SK-N-SH (cell line): ENCODE measurements around the gene EIF4G1.

Experiments used
- CTCF ChIP-seq: fragments of 200-600 bp; sonication (generic); IDR thresholded peaks from 2 replicates; pipeline ENCODE4 v1.6.1; 2017; ENCODE audit warnings: antibody characterized with exemption, mild to moderate bottlenecking, moderate library complexity
- EZH2phosphoT487 ChIP-seq: fragments of 200-600 bp; sonication (generic); IDR thresholded peaks from 2 replicates; pipeline ENCODE4 v1.6.1; 2017; ENCODE audit warnings: low read depth, mixed run types, mild to moderate bottlenecking, antibody characterized with exemption, moderate library complexity, borderline replicate concordance
- FOXM1 ChIP-seq: IDR thresholded peaks from 2 replicates; pipeline ENCODE4 v1.4.0; 2012; ENCODE audit warnings: low read depth, mild to moderate bottlenecking
- NFIC ChIP-seq: IDR thresholded peaks from 2 replicates; pipeline ENCODE4 v1.4.0; 2012; ENCODE audit warnings: borderline replicate concordance
- NRF1 ChIP-seq: IDR thresholded peaks from 2 replicates; pipeline ENCODE4 v1.6.1; 2012; ENCODE audit warnings: low read depth, mild to moderate bottlenecking, low read length
- REST ChIP-seq: IDR thresholded peaks from 2 replicates; pipeline ENCODE4 v1.6.1; 2012; ENCODE audit warnings: mild to moderate bottlenecking, low read depth, low read length, moderate library complexity
- TF ChIP-seq, protein P1 (sequence below): IDR thresholded peaks from 2 replicates; pipeline ENCODE4 v1.4.0; 2012; ENCODE audit warnings: low read depth

- TF ChIP-seq CTCF (no peak), FOXM1 (no peak), EZH2phosphoT487 (no peak), NFIC (no peak), REST (no peak), NRF1 (no peak)
- TF ChIP-seq, protein P1, sequence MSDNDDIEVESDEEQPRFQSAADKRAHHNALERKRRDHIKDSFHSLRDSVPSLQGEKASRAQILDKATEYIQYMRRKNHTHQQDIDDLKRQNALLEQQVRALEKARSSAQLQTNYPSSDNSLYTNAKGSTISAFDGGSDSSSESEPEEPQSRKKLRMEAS: no peak
Observed at GRCh38 chr3:184333700-184334099, 19.3 kb downstream of the EIF4G1 start.
